K562 (cell line): ENCODE results near the gene TSPAN11. TPM values are rescaled to one million over a fixed set of nuclear protein-coding genes. Genes with fewer than 3 reads are reported as not detected.

ENCODE experiments used
- ATAC-seq: fragments of 200-7000 bp; cut with Tn5 transposase; 3 replicates; pipeline ENCODE4 v1.9.1; 2020; ENCODE audit warnings: moderate library complexity
- BruUV-seq: library from RNA; stranded (reverse); fragments of 400-500 nt; replicated peaks from 2 replicates; lab custom pipeline; 2021; lab: Mats Ljungman, UMichigan
- CTCF ChIA-PET: fragments of 300-600 bp; formaldehyde crosslinking; extraction: SDS; loops from one replicate; lab custom pipeline; 2021; ENCODE audit warnings: low intra/inter-chr PET ratio; lab: Yijun Ruan, JAX
- POLR2A ChIA-PET: fragments of 300-600, 350-650 bp; sonication (Branson Sonifier 250); formaldehyde crosslinking; extraction: SDS; loops from one replicate; lab custom pipeline; 2021; ENCODE audit warnings: antibody characterized with exemption, inconsistent platforms; lab: Yijun Ruan, JAX
- DNase-seq, 4 experiments: peaks; one replicate each; pipeline versions ENCODE4 v3.0.0 to v3.0.0-alpha.2; 2011 to 2018; ENCODE audit warnings: low spot score in 3 of 4, mixed read lengths in 3 of 4; ENCODE audit errors: extremely low read depth in 1 of 4
- FAIRE-seq: peaks from 2 replicates; lab custom pipeline; 2011; peaks lifted over from hg19 to GRCh38; lab: Jason Lieb, UNC
- H2AFZ ChIP-seq: 2 replicates; pipeline ENCODE4 v1.6.0; 2011; ENCODE audit warnings: low read depth, low read length, control low read depth, inconsistent platforms
- H3K27ac ChIP-seq: fragments of 200-600 bp; 3 replicates; pipeline ENCODE4 v1.8.0; 2011; ENCODE audit warnings: low read depth, mild to moderate bottlenecking, control low read depth, inconsistent platforms, low read length, moderate library complexity, mixed read lengths; ENCODE audit errors: extremely low read depth
- H3K27me3 ChIP-seq, 2 experiments: fragments of 300-600 bp in 1 of 2; 2 replicates in 1 of 2; 3 replicates in 1 of 2; pipeline versions ENCODE4 v1.6.0 to v1.8.0; 2011; ENCODE audit warnings: inconsistent platforms in 2 of 2, low read length in 2 of 2, mild to moderate bottlenecking in 1 of 2, mixed read lengths in 1 of 2, moderate library complexity in 1 of 2; ENCODE audit not compliant: control insufficient read depth in 2 of 2, insufficient read depth in 2 of 2
- H3K36me3 ChIP-seq: fragments of 300-600 bp; 3 replicates; pipeline ENCODE4 v1.8.0; 2011; ENCODE audit warnings: mild to moderate bottlenecking, low read length, inconsistent platforms; ENCODE audit not compliant: control insufficient read depth, insufficient read depth
- H3K4me1 ChIP-seq, 2 experiments: fragments of 200-600 bp in 1 of 2; replicated peaks in 1 of 2; 2 replicates in 1 of 2; 3 replicates in 1 of 2; pipeline versions ENCODE4 v1.5.1 to v1.8.0; 2011; ENCODE audit warnings: inconsistent platforms in 2 of 2, low read length in 2 of 2, mild to moderate bottlenecking in 1 of 2, mixed read lengths in 1 of 2, moderate library complexity in 1 of 2; ENCODE audit not compliant: control insufficient read depth in 2 of 2, insufficient read depth in 2 of 2
- H3K4me2 ChIP-seq: 2 replicates; pipeline ENCODE4 v1.6.1; 2011; ENCODE audit warnings: low read length, control low read depth, inconsistent platforms, mixed read lengths; ENCODE audit not compliant: insufficient read depth
- H3K4me3 ChIP-seq: fragments of 200-600 bp; sonication (generic), shearing (Covaris generic); 2 replicates; pipeline ENCODE4 v1.5.1; 2016; ENCODE audit warnings: control low read depth, inconsistent platforms
- H3K79me2 ChIP-seq: fragments of 200-600 bp; 3 replicates; pipeline ENCODE4 v1.8.0; 2011; ENCODE audit warnings: low read length, inconsistent platforms; ENCODE audit not compliant: control insufficient read depth, insufficient read depth
- H3K9ac ChIP-seq, 2 experiments: 2 replicates each; pipeline versions ENCODE4 v1.6.0 to v1.6.1; 2011; ENCODE audit warnings: low read depth in 2 of 2, low read length in 2 of 2, control low read depth in 1 of 2, inconsistent platforms in 1 of 2, mild to moderate bottlenecking in 1 of 2, mixed read lengths in 1 of 2; ENCODE audit not compliant: insufficient read depth in 1 of 2
- H3K9me1 ChIP-seq: one replicate; pipeline ENCODE4 v1.6.0; 2011; ENCODE audit warnings: inconsistent platforms, mild to moderate bottlenecking, low read length, moderate library complexity; ENCODE audit not compliant: control insufficient read depth, insufficient read depth
- H3K9me3 ChIP-seq: replicated peaks from 2 replicates; pipeline ENCODE4 v1.5.1; 2011; ENCODE audit warnings: low read depth, low read length, inconsistent platforms; ENCODE audit not compliant: control insufficient read depth, insufficient read depth
- H4K20me1 ChIP-seq: replicated peaks from 2 replicates; pipeline ENCODE4 v1.6.1; 2011; ENCODE audit warnings: low read length, inconsistent platforms, mixed read lengths; ENCODE audit not compliant: control insufficient read depth, insufficient read depth
- ADNP ChIP-seq: fragments of 200-800 bp; sonication (Bioruptor generic); IDR thresholded peaks from 2 replicates; pipeline ENCODE4 v1.6.1; 2016; ENCODE audit warnings: missing genetic modification characterization, missing compliant biosample characterization
- CLOCK ChIP-seq: fragments of 250-450 bp; sonication (Bioruptor Pico); IDR thresholded peaks from 2 replicates; pipeline ENCODE4 v1.4.0; 2020; ENCODE audit warnings: mild to moderate bottlenecking, moderate library complexity, borderline replicate concordance
- ESRRB ChIP-seq: fragments of 250-450 bp; sonication (Bioruptor Pico); IDR thresholded peaks from 2 replicates; pipeline ENCODE4 v1.5.0; 2020; ENCODE audit warnings: mild to moderate bottlenecking, moderate library complexity, borderline replicate concordance
- GTF2A2 ChIP-seq: IDR thresholded peaks from 2 replicates; pipeline ENCODE4 v1.6.1; 2016; ENCODE audit warnings: mild to moderate bottlenecking, missing genetic modification characterization, missing compliant biosample characterization
- GTF2B ChIP-seq: IDR thresholded peaks from 2 replicates; pipeline ENCODE4 v1.6.1; 2011; ENCODE audit not compliant: insufficient read length; ENCODE audit errors: extremely low read depth
- GTF2E2 ChIP-seq: fragments of 200-800 bp; sonication (Bioruptor generic); IDR thresholded peaks from 2 replicates; pipeline ENCODE4 v1.6.1; 2016; ENCODE audit warnings: missing genetic modification characterization, missing compliant biosample characterization
- L3MBTL2 ChIP-seq: fragments of 450-650 bp; IDR thresholded peaks from 2 replicates; pipeline ENCODE4 v1.6.1; 2016; ENCODE audit warnings: mild to moderate bottlenecking, moderate library complexity
- NFXL1 ChIP-seq: fragments of 450-650 bp; formaldehyde crosslinking; IDR thresholded peaks from 2 replicates; pipeline ENCODE4 v1.4.0; 2021; ENCODE audit warnings: mild to moderate bottlenecking
- NR2F6 ChIP-seq: fragments of 450-650 bp; formaldehyde crosslinking; IDR thresholded peaks from 2 replicates; pipeline ENCODE4 v1.4.0; 2020; ENCODE audit warnings: mild to moderate bottlenecking
- PHF21A ChIP-seq: fragments of 450-650 bp; IDR thresholded peaks from 2 replicates; pipeline ENCODE4 v1.6.1; 2017; ENCODE audit warnings: low read depth, borderline replicate concordance
- POLR2AphosphoS2 ChIP-seq: IDR thresholded peaks from 2 replicates; pipeline ENCODE4 v1.6.1; 2012; ENCODE audit warnings: low read length, improper control_type of control experiment
- PRPF4 ChIP-seq: fragments of 200-400 bp; formaldehyde crosslinking; IDR thresholded peaks from one replicate; pipeline ENCODE4 v1.6.1; 2017; ENCODE audit warnings: low read length, low read depth, mild to moderate bottlenecking; ENCODE audit not compliant: insufficient read depth, poor library complexity, severe bottlenecking
- TAF15 ChIP-seq: fragments of 200-400 bp; formaldehyde crosslinking; IDR thresholded peaks from 2 replicates; pipeline ENCODE4 v1.6.1; 2017; ENCODE audit warnings: mild to moderate bottlenecking, low read depth, low read length, moderate library complexity
- ZNF134 ChIP-seq: fragments of 250-450 bp; sonication (Bioruptor Pico); conservative IDR thresholded peaks from 2 replicates; pipeline ENCODE4 v1.4.0; 2020
- ZNF165 ChIP-seq: fragments of 250-450 bp; sonication (Bioruptor Pico); IDR thresholded peaks from 2 replicates; pipeline ENCODE4 v1.4.0; 2020; ENCODE audit warnings: borderline replicate concordance
- WGBS: fragments of 100-300 bp; shearing (Covaris generic); methylation state at CpG from one replicate; pipeline ENCODE4 v1.1.6; 2016; ENCODE audit warnings: low coverage, mixed read lengths; ENCODE audit not compliant: insufficient coverage; ENCODE audit errors: missing lambda C conversion rate; 5-methylcytosine and 5-hydroxymethylcytosine counted together
- in situ Hi-C: fragments of 300-500 bp; cut with MboI; formaldehyde crosslinking; loops from 4 replicates; pipeline ENCODE4 v1.15.0; 2018; ENCODE audit warnings: inconsistent platforms, mixed read lengths
- intact Hi-C: fragments of 100-400 bp; cut with micrococcal nuclease; formaldehyde crosslinking; loops from 2 replicates; pipeline ENCODE4 v1.14.2; 2022
- polyA plus RNA-seq, 8 experiments: library from polyadenylated mRNA; depleted of rRNA in 4 of 8; stranded (reverse) in 5 of 8; unstranded in 3 of 8; fragments of >200 nt; fragmentation: Nextera tagmentation in 2 of 8; fragmentation: Illumina TruSeq in 1 of 8; extraction: Ambion mirVana in 2 of 8; extraction: Trizol in 1 of 8; gene quantifications; 2 replicates each; pipeline versions ENCODE4 v1.2.1 to v1.2.3, GENCODE V29; 2011 to 2014; ENCODE audit warnings: inconsistent platforms in 1 of 8, missing spikeins in 1 of 8
- total RNA-seq, 7 experiments: library from RNA; depleted of rRNA in 6 of 7; stranded (reverse); fragments of >200 nt in 6 of 7; fragmentation: Illumina TruSeq in 2 of 7; extraction: Trizol in 2 of 7; gene quantifications; 2 replicates each; pipeline versions ENCODE4 v1.2.1 to v1.2.3, GENCODE V29; 2011 to 2021; ENCODE audit warnings: low replicate concordance in 1 of 7
- TF ChIP-seq, protein P1 (sequence below): fragments of 250-450 bp; sonication (Bioruptor Pico); IDR thresholded peaks from 2 replicates; pipeline ENCODE4 v1.4.0; 2020; ENCODE audit warnings: mild to moderate bottlenecking, moderate library complexity

TSPAN11 gene
- total and polyA plus RNA-seq, 9 of the 15 experiments (the other 6 are each of a cell fraction or from before 2014, with no cell fraction given), result not detected

DNA sequence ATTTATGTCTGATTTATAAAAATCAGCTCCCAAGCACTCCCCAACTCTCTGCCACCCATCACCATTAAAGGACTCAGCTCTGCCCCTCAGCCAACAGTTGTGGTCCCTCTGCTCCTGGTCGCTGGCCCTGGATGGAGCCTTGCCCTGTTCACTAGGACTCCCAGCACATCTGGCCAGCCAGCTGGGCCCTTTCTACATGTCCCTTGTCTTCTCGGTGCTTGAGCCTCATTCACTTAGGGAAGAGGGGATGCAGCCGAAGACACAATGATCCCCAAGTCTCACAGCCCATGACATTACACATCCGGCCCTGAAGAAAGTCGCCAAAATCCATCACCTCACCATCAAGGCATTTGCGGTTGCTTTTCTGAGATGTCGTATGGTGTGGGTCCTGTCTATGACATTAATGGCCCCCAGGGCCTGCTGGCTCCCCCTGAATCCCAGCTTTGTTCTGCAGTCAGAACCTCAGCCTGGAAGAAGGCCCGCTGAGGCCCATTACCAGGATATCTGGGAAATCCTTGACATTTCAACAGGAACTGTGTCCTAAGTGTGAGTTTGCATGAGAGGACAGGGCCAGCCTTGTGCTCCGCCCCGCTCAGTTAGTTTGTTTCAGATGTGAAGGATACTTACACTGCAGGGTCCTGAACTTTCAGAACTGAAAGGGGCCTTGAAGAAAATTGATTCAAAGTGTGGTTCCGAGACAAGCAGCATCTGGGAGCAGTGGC lies 19.1 kb downstream of the TSPAN11 start:
- H3K9ac ChIP-seq, result no peak overlapping the region
- H3K9me1 ChIP-seq, result no peaks in the 10 kb centered on the region
- DNase-seq (no peak), FAIRE-seq (no peak), ATAC-seq (no peak)
- H4K20me1 ChIP-seq, result peaks cover 4% of the 10 kb centered on the region; the same call in 1 of the 2 replicates
- no peak overlapping the region for H3K4me2 ChIP-seq
- intact Hi-C loops, result no loop called here
- H3K27ac ChIP-seq, result no peak overlapping the region
- H3K27me3 ChIP-seq, result peaks cover 5 to 36% of the 10 kb centered on the region in 2 experiments; a peak in 3 of 5 replicates
- in situ Hi-C loops, result no loop called here
- H3K36me3 ChIP-seq, result no peaks in the 10 kb centered on the region
- no peaks in the 10 kb centered on the region for H3K9me3 ChIP-seq
- ChIA-PET POLR2A (interaction anchor here (0.6 kb wide), 2 partner anchors 19 to 364 kb away, joined by 3 read pairs; partner anchors contain the start of gene TSPAN11), CTCF (no interaction called here)
- no peaks in the 10 kb centered on the region; a peak in 1 of 5 replicates for H3K4me1 ChIP-seq
- 0% methylated on average over 11 of the region's 11 CpGs for WGBS
- H3K4me3 ChIP-seq, result no peak overlapping the region
- H2AFZ ChIP-seq, result no peak overlapping the region
- no peaks in the 10 kb centered on the region for H3K79me2 ChIP-seq
- no TSS peak for BruUV-seq
- TF ChIP-seq NR2F6 (CRISPR knock-in tag), result no peak
- TF ChIP-seq POLR2AphosphoS2, result no peak
- TF ChIP-seq ZNF134 (CRISPR knock-in tag), result no peak
- TF ChIP-seq L3MBTL2, result no peak
- no peak for TF ChIP-seq ZNF165 (CRISPR knock-in tag)
- TF ChIP-seq ESRRB (CRISPR knock-in tag), result no peak
- no peak for TF ChIP-seq GTF2E2
- TF ChIP-seq TAF15, result no peak
- no peak for TF ChIP-seq GTF2B
- TF ChIP-seq GTF2A2, result no peak
- no peak for TF ChIP-seq PRPF4
- no peak for TF ChIP-seq PHF21A
- TF ChIP-seq CLOCK (CRISPR knock-in tag), result no peak
- no peak for TF ChIP-seq ADNP (tag)
- TF ChIP-seq, protein P1, sequence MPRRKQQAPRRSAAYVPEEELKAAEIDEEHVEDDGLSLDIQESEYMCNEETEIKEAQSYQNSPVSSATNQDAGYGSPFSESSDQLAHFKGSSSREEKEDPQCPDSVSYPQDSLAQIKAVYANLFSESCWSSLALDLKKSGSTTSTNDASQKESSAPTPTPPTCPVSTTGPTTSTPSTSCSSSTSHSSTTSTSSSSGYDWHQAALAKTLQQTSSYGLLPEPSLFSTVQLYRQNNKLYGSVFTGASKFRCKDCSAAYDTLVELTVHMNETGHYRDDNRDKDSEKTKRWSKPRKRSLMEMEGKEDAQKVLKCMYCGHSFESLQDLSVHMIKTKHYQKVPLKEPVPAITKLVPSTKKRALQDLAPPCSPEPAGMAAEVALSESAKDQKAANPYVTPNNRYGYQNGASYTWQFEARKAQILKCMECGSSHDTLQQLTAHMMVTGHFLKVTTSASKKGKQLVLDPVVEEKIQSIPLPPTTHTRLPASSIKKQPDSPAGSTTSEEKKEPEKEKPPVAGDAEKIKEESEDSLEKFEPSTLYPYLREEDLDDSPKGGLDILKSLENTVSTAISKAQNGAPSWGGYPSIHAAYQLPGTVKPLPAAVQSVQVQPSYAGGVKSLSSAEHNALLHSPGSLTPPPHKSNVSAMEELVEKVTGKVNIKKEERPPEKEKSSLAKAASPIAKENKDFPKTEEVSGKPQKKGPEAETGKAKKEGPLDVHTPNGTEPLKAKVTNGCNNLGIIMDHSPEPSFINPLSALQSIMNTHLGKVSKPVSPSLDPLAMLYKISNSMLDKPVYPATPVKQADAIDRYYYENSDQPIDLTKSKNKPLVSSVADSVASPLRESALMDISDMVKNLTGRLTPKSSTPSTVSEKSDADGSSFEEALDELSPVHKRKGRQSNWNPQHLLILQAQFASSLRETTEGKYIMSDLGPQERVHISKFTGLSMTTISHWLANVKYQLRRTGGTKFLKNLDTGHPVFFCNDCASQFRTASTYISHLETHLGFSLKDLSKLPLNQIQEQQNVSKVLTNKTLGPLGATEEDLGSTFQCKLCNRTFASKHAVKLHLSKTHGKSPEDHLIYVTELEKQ (CRISPR knock-in tag), result no peak
- TF ChIP-seq NFXL1 (CRISPR knock-in tag), result no peak
